Measurements from ENCODE around the gene ARIH2. TPM values are rescaled to one million over a fixed set of nuclear protein-coding genes. Genes with fewer than 3 reads are reported as not detected.

Gene ARIH2
- total and polyA plus RNA-seq, 2 donors (not counting 3 experiments of a cell fraction or from before 2014, with no cell fraction given) = 59.7 to 85.5 TPM

GRCh38 chr3:48997714-48998637 lies 79.3 kb downstream of the ARIH2 start:
- TF ChIP-seq GATA2 (IDR thresholded peaks at IDR 0.05; ENCODE audit: insufficient read depth, insufficient read length, low read depth, low read length) (no peak), POLR2A (IDR thresholded peaks at IDR 0.05; ENCODE audit: low read depth, low read length) (no peak), JUN (IDR thresholded peaks at IDR 0.05; ENCODE audit: borderline replicate concordance, insufficient read depth, insufficient read length, low read depth) (no peak), MYC (IDR thresholded peaks at IDR 0.05; ENCODE audit: low read depth, low read length) (no peak)
- TF ChIP-seq, protein P1, sequence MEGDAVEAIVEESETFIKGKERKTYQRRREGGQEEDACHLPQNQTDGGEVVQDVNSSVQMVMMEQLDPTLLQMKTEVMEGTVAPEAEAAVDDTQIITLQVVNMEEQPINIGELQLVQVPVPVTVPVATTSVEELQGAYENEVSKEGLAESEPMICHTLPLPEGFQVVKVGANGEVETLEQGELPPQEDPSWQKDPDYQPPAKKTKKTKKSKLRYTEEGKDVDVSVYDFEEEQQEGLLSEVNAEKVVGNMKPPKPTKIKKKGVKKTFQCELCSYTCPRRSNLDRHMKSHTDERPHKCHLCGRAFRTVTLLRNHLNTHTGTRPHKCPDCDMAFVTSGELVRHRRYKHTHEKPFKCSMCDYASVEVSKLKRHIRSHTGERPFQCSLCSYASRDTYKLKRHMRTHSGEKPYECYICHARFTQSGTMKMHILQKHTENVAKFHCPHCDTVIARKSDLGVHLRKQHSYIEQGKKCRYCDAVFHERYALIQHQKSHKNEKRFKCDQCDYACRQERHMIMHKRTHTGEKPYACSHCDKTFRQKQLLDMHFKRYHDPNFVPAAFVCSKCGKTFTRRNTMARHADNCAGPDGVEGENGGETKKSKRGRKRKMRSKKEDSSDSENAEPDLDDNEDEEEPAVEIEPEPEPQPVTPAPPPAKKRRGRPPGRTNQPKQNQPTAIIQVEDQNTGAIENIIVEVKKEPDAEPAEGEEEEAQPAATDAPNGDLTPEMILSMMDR (IDR thresholded peaks at IDR 0.05; ENCODE audit: extremely low read depth in 1 of 2, insufficient read depth in 1 of 2, low read depth in 1 of 2, low read length in 2 of 2) = no peak
- dilution Hi-C loops (cut with MboI; ENCODE audit: extremely low pct_ligation_motif_present, low sequenced_read_pairs) (no loop called here), intact Hi-C loops (cut with micrococcal nuclease) (no loop called here)
- Histone ChIP-seq H3K9ac (replicated peaks; ENCODE audit: extremely low read depth, insufficient read depth, low read length) (no peak overlapping the region), H2AFZ (ENCODE audit: low read depth, low read length) (no peak overlapping the region), H3K79me2 (ENCODE audit: control insufficient read depth, insufficient read depth, low read length) (no peaks in the 10 kb centered on the region), H3K4me3 (replicated peaks in 1 of 3; ENCODE audit: insufficient read depth in 1 of 3, low read depth in 1 of 3, low read length in 3 of 3) (no peak overlapping the region), H3K4me1 (ENCODE audit: control insufficient read depth, extremely low read depth, insufficient read depth, low read length) (no peaks in the 10 kb centered on the region), H3K4me2 (ENCODE audit: insufficient read depth, low read length) (no peak overlapping the region), H3K9me1 (replicated peaks; ENCODE audit: control insufficient read depth, extremely low read depth, insufficient read depth, low read length) (no peaks in the 10 kb centered on the region), H3K9me3 (replicated peaks; ENCODE audit: control insufficient read depth, insufficient read depth, low read length) (no peaks in the 10 kb centered on the region), H4K20me1 (replicated peaks; ENCODE audit: control insufficient read depth, extremely low read depth, insufficient read depth, low read length) (no peaks in the 10 kb centered on the region), H3K27ac (ENCODE audit: insufficient read depth, low read depth, low read length) (no peak overlapping the region), H3K27me3 (ENCODE audit: control insufficient read depth in 2 of 2, insufficient read depth in 2 of 2, low read length in 2 of 2) (no peaks in the 10 kb centered on the region), H3K36me3 (ENCODE audit: control insufficient read depth in 2 of 2, extremely low read depth in 1 of 2, insufficient read depth in 2 of 2, low read length in 2 of 2) (peaks cover 0 to 3% of the 10 kb centered on the region in 2 experiments)
- no peak for DNase-seq (ENCODE audit: low read depth, low spot score)
- ChIA-PET POLR2A (no interaction called here), CTCF (interaction anchor here (1.4 to 4.8 kb wide), 3 partner anchors 10 to 16 kb away, joined by 3 to 25 read pairs (median 3); partner anchors contain the start of gene WDR6)
- no TSS peak for BruUV-seq (replicated peaks)
- no peak for FAIRE-seq

Data from endothelial cell of umbilical vein (primary cell).